ENCODE measurements around the gene SLC25A31. TPM values are rescaled to one million over a fixed set of nuclear protein-coding genes. Genes with fewer than 3 reads are reported as not detected.
A peak's percentile ranks its signal among the peaks of the same experiment; 100 is the strongest.

Gene SLC25A31
- total and polyA plus RNA-seq, 2 of the 13 experiments (the other 11 are each of a cell fraction or from before 2014, with no cell fraction given) = 0.04 TPM; not detected in 1

GRCh38 chr4:127782275-127783025 is 52.2 kb downstream of the SLC25A31 start, which contains the start of gene HSPA4L (continued):
- TF ChIP-seq PITX1 (CRISPR knock-in tag; IDR thresholded peaks at IDR 0.05) (0 out of 2 replicates have a peak, but pooled peaks have one; percentile 30), MEIS2 (CRISPR knock-in tag; IDR thresholded peaks at IDR 0.05) (0 out of 2 replicates have a peak, but pooled peaks have one; percentile 15), SALL1 (CRISPR knock-in tag; IDR thresholded peaks at IDR 0.05) (peak; percentile 72), RNF2 (conservative IDR thresholded peaks at IDR 0.05; ENCODE audit: low read depth) (peak; percentile 48; the same call in 1 of the 2 replicates), ISL2 (CRISPR knock-in tag; IDR thresholded peaks at IDR 0.05) (0 out of 2 replicates have a peak, but pooled peaks have one; percentile 33), KDM4B (CRISPR knock-in tag; IDR thresholded peaks at IDR 0.05) (no peak), ZNF501 (CRISPR knock-in tag; IDR thresholded peaks at IDR 0.05) (peak; percentile 84), NAIF1 (CRISPR knock-in tag; IDR thresholded peaks at IDR 0.05; ENCODE audit: borderline replicate concordance) (no peak; the same call in 1 of the 2 replicates), ZNF124 (CRISPR knock-in tag; IDR thresholded peaks at IDR 0.05) (no peak), HNRNPL (IDR thresholded peaks at IDR 0.05; ENCODE audit: low read depth, low read length) (0 out of 2 replicates have a peak, but pooled peaks have one; percentile 43), CENPT (CRISPR knock-in tag; IDR thresholded peaks at IDR 0.05; ENCODE audit: low read depth) (0 out of 2 replicates have a peak, but pooled peaks have one; percentile 50), ZNF552 (CRISPR knock-in tag; IDR thresholded peaks at IDR 0.05; ENCODE audit: borderline replicate concordance) (peak; percentile 57; the same call in 1 of the 2 replicates), KMT2B (CRISPR knock-in tag; IDR thresholded peaks at IDR 0.05) (peak; percentile 56), ZSCAN31 (CRISPR knock-in tag; IDR thresholded peaks at IDR 0.05; ENCODE audit: low read depth) (peak; percentile 88; the same call in 1 of the 2 replicates), JUN (CRISPR knock-in tag; IDR thresholded peaks at IDR 0.05) (0 out of 2 replicates have a peak, but pooled peaks have one; percentile 23), YEATS4 (CRISPR knock-in tag; IDR thresholded peaks at IDR 0.05; ENCODE audit: borderline replicate concordance) (peak; percentile 72), ZNF530 (CRISPR knock-in tag; IDR thresholded peaks at IDR 0.05; ENCODE audit: low read depth) (0 out of 2 replicates have a peak, but pooled peaks have one; percentile 53), FOXP4 (CRISPR knock-in tag; IDR thresholded peaks at IDR 0.05) (peak; percentile 12; the same call in 1 of the 2 replicates), SMAD1 (CRISPR knock-in tag; IDR thresholded peaks at IDR 0.05; ENCODE audit: borderline replicate concordance, low read depth) (peak; percentile 38; the same call in 1 of the 2 replicates), ZFP90 (CRISPR knock-in tag; IDR thresholded peaks at IDR 0.05; ENCODE audit: borderline replicate concordance) (peak; percentile 64; the same call in 1 of the 2 replicates), ZNF350 (CRISPR knock-in tag; IDR thresholded peaks at IDR 0.05; ENCODE audit: borderline replicate concordance, low read depth) (peak; percentile 22; the same call in 1 of the 2 replicates), ZBTB10 (CRISPR knock-in tag; IDR thresholded peaks at IDR 0.05; ENCODE audit: borderline replicate concordance) (no peak; the same call in 1 of the 2 replicates)

Measured in HepG2 (cell line).